GM21619 (cell line): Measurements from ENCODE around the gene TMCC3.
"Not testable (repeated sequence)": the region's sequence is repeated elsewhere in the genome, so short reads cannot be mapped to it uniquely, and the experiment has no call there.

Experiments used
- ATAC-seq: cut with Tn5 transposase; IDR thresholded peaks from one replicate; pipeline ENCODE4 v1.9.1; 2021; ENCODE audit not compliant: unreplicated experiment

TMCC3 gene, protein sequence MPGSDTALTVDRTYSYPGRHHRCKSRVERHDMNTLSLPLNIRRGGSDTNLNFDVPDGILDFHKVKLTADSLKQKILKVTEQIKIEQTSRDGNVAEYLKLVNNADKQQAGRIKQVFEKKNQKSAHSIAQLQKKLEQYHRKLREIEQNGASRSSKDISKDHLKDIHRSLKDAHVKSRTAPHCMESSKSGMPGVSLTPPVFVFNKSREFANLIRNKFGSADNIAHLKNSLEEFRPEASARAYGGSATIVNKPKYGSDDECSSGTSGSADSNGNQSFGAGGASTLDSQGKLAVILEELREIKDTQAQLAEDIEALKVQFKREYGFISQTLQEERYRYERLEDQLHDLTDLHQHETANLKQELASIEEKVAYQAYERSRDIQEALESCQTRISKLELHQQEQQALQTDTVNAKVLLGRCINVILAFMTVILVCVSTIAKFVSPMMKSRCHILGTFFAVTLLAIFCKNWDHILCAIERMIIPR

DNA sequence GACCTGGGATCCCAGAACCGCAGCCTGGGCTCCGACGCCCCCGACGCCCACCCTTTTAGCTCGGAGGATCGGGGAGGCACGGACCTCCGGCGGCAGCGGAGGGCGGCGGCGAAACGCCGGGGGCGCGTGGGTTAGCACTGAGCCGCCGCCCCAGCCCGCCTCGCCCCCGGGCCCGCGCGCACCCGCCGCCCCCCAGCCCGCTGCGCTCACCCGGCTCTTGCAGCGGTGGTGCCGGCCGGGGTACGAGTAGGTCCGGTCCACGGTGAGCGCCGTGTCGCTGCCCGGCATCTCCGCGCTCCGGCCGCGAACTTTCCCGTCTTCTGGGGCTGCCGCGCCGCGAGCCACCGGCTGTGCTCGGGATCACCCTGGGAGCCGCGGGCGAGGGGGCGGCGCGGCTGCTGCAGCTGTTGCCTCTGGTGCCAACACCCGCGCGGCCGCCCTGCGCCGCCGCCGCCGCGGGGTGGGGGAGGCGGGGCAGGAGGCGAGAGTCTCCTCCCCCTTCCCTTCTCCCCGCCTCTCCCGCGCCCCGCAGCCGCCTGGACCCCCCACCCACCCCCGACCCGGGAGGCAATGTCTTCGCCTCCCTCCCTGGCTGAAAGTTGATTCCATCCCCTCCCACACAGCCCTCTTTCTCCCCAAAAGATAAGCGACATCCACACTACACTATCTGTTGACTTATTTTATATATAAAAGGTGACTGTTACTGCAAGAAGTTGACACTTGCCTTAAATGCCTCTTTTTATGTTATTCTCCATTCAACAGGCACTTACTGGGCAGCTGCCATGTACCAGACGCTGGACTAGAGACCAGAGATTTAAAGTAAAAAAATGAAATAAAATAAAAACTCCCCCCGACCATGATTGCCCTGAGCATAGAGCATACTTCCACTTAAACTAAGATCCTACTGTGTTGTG lies at the start of gene TMCC3:
TSS of gene TMCC3 (minus strand) at position 415 of the 914 bp plus-strand sequence. CDS start at position 288, 127 bp downstream.
- peak; percentile 69 for ATAC-seq

DNA sequence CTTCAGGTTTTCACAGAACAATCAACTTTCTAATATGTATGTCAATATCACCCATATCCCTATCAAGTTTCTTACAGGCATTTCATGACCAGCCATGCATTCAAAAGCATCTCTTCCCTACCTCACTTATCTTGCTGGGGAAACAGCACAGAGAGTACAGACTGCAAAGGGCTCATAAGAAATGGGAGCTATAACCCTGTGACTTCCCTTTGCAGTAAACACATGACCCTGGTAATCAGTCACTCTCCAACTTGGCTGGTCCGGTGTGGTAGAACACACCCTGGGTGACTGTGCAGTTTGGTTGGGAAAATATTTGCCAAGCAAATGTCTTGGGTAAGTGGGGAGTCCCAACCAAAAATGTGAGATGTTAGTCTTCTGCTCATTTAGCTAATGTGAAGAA lies 49.4 kb upstream of the TMCC3 start:
- no peak for ATAC-seq

DNA sequence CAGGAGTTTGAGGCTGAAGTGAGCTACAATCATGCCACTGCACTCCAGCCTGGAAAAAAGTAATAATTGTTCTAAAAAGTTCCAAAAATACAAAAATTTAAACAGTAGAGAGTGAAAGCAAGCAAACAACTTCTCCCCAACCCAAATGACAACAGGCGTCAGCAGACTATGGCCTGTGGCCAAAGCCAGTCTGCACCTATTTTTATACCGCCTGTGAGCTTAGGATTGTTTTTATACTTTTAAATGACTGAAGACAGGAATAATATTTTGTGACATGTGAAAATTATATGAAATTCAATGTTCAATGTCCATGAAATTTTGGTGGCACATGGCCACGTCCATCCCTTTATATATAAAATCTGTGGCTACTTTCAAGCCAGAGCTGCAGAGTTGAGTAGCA lies 48.2 kb upstream of the TMCC3 start:
- ATAC-seq = no peak

DNA sequence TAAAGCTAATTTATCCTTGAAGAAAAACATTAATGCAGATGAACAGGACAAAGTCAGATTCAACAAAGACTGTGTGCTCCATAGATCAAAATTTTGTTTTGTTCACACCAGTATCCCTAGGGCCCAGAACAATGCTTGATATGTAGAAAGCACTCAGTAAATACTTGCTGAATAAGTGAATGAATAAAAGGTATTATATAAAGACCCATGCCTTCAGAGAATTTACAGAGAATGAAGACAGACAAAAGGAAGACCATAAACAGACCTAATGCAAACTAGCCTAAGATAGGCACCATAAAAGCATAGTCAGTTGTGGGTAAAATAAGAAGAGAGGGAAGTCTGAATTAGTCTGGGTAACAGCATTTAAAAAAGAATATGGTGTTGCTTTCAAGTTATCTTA lies 47.3 kb upstream of the TMCC3 start:
- no peak for ATAC-seq

DNA sequence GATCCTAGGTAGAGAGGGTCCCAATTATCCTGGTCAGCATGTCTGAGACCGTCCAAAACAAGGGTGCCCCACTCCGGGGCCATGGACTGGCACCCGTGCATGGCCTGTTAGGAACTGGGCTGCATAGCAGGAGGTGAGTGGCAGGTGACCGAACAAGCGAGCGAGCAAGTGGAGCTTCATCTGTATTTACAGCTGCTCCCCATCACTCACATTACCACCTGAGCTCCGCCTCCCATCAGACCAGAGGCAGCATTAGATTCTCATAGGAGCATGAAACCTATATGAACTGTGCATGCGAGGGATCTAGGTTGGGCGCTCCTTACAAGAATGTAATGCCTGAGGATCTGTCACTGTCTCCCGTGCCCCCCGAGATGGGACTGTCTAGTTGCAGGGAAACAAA lies 44.4 kb upstream of the TMCC3 start:
- ATAC-seq = no peak

DNA sequence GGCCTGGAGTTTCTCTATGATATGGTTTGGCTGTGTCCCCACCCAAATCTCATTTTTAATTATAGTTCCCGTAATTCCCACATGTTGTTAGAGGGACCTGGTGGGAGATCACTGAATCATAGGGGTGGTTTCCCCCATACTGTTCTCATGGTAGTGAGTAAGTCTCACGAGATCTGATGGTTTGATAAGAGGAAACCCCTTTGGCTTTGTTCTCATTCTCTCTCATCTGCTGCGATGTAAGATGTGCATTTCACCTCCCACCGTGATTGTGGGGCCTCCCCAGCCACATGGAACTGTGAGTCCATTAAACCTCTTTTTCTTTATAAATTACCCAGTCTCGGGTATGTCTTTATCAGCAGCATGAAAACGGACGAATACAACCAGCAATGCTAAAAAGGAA lies 42.5 kb upstream of the TMCC3 start:
- not testable (repeated sequence) for ATAC-seq

DNA sequence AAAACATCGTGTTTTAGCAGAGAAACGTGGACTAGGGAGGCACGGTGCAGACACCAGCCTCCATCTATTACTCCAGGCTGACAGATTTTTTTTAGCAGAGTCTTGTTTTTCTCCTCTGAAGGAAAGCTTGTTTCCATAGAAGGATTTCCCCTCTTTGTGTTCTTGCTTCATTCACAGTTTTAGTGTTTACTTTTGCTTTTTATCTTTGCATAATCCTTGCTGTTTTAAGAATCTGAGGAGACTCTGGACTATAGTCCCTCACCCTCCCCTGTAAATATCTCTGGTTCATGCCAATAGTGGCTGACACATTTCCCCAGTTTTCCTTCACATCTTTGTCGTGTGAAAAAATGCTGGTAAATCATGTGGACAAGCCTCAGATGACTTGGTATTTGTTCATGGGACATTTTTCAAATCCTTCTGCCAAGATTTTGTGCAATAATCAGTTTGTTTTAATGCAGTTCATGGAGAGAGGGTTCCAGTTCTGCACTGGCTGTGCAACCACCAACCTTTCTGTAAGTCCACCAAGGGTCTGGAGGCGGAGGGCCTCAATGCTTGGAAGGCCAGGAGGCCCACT lies 39.9 kb upstream of the TMCC3 start:
- ATAC-seq = no peak

DNA sequence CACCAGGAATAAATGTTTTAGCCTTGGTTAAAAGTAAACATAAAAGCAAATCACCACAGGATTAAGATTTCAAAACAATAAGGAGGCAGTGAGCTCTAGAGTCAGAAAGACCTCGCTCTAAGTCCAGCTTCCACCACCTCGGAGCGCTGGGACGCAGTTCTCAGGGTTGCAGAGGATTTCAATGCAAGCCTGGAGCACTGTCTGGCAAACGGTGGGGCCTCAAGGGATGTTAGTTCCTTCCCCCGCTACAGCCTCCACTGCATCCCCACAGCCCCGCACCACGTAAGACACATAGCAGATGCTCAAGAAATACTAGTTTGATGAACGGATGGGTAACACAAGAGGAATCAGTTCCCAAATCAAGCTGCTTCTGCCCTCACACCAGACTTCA lies 39.3 kb upstream of the TMCC3 start:
- no peak for ATAC-seq

DNA sequence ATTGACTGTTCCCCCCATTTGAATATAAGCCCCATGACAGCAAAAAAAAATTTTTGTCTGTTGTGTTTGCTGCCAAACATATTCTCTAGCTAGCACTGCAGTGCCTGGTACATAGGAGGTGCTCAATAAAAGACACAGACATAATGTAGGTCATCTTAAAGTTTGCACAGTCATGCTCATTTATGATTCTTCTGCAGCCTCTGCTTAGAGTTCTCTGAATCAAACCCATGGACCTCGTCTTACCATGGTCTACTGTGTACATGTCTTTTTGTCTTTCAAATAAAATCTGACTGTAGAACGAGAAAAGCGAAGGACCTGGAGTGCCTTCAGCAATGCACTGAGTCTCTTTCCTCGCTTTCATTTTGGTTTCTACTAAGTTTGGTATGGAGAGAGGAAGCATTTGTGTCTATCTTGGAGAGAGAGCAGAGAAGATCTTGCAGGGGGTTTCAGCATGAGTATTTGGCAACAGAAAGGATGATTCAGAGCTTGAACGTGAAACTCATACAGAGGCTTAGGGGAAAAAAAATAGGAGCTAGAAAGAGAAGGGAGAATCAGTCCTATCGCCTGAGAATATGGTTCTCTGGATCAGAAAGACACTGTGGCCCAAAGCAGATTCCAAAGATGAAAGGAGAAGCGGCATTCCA lies 38.8 kb upstream of the TMCC3 start:
- ATAC-seq = peak; percentile 52

DNA sequence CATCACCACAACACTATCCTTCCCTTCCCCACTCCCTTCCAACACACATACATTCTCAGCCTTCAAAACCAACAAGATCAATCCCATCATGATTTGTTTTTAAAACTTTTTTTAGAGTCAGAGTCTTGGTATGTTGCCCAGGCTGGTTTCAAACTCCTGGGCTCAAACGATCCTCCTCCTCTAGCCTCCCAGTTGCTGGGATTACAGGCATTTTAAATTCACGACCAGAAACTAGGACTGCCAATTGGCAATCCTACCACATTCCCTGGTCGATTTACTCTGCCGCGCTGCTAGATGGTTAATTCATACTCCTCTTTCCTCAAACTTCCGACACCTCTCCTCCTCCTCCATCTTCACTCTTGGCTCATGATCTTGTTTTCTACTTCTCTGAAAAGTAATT lies 37.5 kb upstream of the TMCC3 start:
- ATAC-seq = no peak

DNA sequence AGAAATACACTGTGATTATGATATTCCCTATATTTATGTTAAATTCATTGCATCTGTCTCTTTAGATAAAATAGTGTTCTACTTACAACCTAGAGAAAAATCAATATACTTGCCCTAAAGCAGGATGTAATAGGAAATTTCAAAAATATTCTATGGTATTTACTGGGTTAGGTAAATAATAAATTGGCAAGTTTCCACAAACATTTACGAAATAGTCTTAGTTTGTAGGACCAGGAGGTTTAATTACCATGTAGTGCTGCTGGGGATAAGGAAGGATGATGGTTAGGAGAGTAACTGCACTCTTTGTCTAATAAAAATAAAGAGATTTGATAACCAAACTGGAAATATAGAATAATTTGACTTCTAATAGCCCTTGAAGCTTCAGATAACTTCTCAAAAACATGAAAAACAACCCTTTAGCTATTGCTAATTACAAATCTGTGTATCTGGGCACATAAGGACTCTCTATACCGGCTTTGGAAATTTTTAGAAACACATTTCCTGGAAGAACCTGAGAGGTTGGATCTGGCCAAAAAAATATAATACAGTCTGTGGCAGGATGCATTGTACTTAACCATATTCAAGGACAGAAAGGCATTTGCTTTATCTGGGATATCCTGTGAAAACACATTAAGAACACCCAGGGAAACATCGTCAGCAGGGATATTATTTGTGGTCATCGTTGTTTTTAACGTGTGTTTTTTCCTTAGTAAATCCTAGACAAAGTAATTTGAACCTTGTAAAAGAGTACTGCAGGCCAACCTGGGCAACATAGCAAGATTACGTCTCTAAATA lies 36.7 kb upstream of the TMCC3 start:
- ATAC-seq = no peak

DNA sequence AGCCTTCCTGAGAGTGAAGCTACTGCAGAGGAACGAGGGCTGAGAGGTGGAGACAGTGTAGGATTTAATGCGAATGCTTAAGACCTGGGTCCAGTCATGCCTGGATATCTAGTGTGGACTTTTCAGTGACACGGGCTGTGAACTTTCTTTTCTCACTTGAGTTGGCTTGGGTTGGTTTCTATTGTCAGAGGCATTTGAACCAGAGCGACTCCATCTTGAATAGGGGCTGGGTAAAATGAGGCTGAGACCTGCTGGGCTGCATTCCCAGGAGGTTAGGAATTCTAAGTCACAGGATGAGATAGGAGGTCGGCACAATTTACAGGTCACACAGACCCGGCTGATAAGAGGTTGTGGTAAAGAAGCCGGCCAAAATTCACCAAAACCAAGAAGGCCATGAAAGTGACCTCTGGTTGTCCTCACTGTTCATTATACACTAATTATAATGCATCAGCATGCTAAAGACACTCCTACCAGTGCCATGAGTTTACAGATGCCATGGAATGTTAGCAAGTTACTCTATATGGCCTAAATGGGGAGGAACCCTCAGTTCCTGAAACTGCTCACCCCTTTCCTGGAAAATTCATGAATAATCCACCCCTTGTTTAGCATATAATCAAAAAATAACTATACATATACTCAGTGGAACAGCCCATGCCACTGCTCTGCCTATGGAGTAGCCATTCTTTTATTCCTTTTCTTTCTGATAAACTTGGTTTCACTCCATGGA lies 34.2 kb upstream of the TMCC3 start:
- ATAC-seq = no peak

DNA sequence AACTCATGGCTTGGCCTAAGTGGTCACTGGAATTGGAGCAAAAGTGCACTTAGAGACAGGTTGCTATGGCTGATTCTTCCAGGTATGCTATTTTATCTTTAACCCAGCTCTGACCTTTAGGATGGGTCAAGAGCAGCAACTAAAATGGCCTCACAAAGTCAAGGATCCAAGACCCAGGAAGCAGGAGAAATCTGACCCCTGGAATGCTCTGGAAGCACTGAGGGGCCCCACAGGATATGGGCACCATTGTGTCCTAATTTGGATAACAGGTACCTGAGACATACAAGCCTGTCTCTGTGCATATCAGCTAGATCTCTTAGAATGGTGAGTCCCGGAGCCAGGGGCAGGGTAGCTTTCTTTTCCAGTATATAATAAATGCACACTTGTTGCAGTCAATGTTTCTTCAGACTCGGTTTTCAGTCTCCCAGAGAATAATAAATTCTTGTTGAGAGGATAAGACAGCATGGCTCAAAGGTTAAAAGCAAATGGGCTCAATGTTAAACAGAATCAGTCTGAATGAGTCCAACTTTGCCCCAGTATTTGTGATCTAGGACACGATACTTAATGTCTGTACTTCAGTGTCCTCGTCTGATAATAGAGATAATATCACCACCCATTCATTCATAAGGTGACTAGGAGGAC lies 29.3 kb upstream of the TMCC3 start:
- ATAC-seq = no peak

DNA sequence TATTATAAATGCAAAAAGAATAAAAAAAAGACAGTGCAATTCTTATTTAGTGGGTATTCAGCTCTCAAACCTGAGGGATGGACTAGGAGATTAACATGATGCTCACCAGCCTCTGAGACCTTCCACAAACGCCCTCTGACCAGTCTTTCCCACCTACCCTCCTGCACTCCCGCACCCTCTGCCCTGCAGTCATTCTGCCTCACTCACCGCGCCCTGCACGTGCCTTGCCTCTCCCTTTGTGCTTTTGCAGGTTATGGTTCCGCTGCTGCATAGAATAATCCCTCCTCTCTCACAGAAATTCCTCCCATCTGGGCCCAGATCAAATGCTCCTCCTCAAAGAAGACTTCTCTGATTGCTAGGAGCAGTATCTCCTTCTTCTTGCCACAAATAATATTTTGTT lies 28.5 kb upstream of the TMCC3 start:
- ATAC-seq = no peak

DNA sequence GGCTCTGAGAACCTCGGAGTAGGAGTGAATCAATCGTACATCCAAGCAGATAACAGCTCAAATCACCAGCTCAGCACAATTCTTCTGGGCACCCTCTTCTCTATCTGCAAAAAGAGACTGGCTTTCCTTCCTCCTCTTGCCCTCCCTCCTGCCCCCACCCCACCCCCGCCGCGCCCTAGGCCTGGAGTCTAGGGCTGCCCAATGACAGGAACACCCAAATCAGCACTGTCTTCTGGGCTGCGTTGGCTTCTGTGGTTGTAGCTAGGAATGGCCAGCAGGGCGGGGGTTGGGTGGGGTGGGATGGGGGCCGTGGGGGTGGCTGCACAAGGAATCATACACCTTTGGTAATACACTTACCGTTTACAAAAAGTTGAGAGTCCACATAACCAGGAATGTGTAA lies 28.0 kb upstream of the TMCC3 start:
- no peak for ATAC-seq

DNA sequence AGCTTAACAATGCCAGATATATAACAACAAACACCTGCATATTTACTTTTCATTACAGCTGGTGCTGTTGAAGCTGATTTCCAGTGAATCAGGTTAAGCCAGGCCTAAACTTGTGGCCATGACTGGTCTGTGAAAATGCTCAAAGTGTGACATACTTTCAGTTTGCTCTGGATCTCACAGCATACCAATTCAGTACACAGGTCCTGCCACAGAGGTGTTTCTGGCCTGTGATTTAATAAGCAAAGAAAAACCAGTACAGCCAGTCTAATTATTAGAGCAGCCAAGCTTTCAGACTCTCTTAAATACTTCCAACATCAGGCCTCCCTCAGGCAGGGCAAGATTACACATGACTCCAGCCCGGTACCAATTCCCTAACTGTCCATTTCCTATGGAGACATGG lies 27.4 kb upstream of the TMCC3 start:
- no peak for ATAC-seq

DNA sequence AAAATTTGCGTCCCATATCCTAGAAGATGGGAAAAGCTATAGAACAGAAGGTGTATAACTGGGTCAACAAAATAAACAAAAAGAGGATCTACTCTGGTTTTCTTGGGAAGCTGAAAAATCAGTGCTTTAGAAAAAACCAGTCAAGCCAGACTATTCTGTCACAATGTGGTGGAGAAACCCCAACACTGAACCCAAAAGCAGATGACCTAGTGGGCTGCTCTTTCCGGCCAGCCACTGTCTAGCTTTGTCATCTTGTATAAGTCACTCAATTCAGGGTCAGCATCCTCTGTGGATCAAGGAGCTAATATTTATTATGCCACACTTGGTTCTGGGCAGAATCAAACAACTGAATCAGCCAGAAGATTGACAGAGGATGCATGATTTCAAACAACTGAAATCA lies 26.6 kb upstream of the TMCC3 start:
- ATAC-seq = no peak

DNA sequence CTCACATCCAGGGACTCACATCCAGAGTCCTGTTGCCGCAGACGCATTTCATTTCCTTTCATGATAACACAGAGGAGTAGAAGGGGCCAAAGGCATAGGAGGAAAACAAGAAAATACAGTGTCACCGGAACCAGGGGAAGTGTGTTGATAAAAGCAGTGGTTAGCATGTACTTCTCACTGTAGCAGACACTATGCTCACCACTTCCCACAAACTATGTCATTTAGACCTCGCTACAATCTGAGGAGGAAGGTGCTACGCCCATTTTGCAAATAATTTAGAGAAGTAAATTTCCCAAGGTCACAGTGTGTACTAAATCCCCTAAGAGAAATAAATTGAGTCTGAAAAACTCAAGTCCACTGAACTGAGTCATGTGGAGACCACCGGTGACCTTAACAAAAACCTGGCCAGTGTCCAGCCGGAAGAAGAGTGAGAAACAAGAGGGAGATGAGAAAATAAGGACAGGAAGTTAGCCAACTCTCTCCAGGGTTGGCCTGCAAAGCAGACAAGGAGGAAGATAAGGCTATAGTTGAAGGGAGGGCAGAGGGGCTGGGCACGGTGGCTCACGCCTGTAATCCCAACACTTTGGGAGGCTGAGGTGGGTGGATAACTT lies 25.8 kb upstream of the TMCC3 start:
- ATAC-seq = peak; percentile 76

DNA sequence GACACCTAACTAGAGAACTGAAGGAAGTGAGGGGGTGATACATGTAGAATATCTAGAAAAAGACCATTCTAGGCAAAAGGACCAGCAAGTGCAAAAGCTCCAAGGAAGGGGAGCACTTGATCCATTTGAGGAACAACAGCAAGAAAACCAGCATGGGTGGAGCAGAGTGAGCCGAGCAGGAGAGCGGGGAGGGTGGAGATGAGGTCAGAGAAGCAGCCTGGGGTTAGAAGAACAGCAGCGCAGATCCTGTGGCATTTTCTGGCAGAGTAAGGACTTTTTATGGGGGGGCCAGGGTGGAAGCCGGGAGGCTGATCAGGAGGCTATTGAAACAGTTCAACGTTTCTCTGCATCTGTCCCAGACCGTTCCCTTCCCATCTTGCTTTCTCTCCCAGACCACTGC lies 24.5 kb upstream of the TMCC3 start:
- ATAC-seq = no peak
